WTC11 (cell line): ENCODE data around the gene FDXR. TPM values are rescaled to one million over a fixed set of nuclear protein-coding genes. Genes with fewer than 3 reads are reported as not detected.

Experiments used
- ATAC-seq: fragments of 200-7000 bp; cut with Tn5 transposase; 2 replicates; pipeline ENCODE4 v1.10.0; 2021; ENCODE audit warnings: mild to moderate bottlenecking, moderate library complexity
- CTCF ChIA-PET: fragments of 300-600 bp; sonication (Branson Sonifier 250); formaldehyde crosslinking; loops from one replicate; lab custom pipeline; 2021; ENCODE audit warnings: antibody characterized with exemption; lab: Charles Lee
- POLR2A ChIA-PET: fragments of 350-600 bp; sonication (Branson Sonifier 250); formaldehyde crosslinking; loops from one replicate; lab custom pipeline; 2021; ENCODE audit warnings: antibody characterized with exemption; lab: Charles Lee
- DNase-seq: peaks from one replicate; pipeline ENCODE4 v3.0.0; 2021; ENCODE audit warnings: low spot score
- H3K27ac Mint-ChIP-seq: 2 replicates; pipeline ENCODE4 v1.8.0; 2021; ENCODE audit warnings: mixed read lengths
- H3K27me3 Mint-ChIP-seq: 2 replicates; pipeline ENCODE4 v1.8.0; 2021; ENCODE audit warnings: low read depth, mild to moderate bottlenecking, moderate library complexity, mixed read lengths
- H3K36me3 Mint-ChIP-seq: 2 replicates; pipeline ENCODE4 v1.8.0; 2021; ENCODE audit warnings: mixed read lengths
- H3K4me1 Mint-ChIP-seq: 2 replicates; pipeline ENCODE4 v1.8.0; 2022; ENCODE audit warnings: mixed read lengths
- H3K4me3 Mint-ChIP-seq: 2 replicates; pipeline ENCODE4 v1.8.0; 2021; ENCODE audit warnings: mild to moderate bottlenecking, moderate library complexity, mixed read lengths
- H3K9me3 Mint-ChIP-seq: 2 replicates; pipeline ENCODE4 v1.8.0; 2021; ENCODE audit warnings: mixed read lengths
- AR ChIP-seq: fragments of 250-450 bp; sonication (Bioruptor Pico); IDR thresholded peaks from 2 replicates; pipeline ENCODE4 v1.9.0; 2021; ENCODE audit warnings: mild to moderate bottlenecking
- GABPB1 ChIP-seq: sonication (generic); formaldehyde crosslinking; IDR thresholded peaks from 2 replicates; pipeline ENCODE4 v1.8.1; 2023; ENCODE audit warnings: mild to moderate bottlenecking, missing genetic modification reagents
- HMGA2 ChIP-seq: fragments of 250-450 bp; sonication (Bioruptor Pico); IDR thresholded peaks from 2 replicates; pipeline ENCODE4 v1.4.0; 2021; ENCODE audit warnings: mild to moderate bottlenecking, moderate library complexity
- MAX ChIP-seq: sonication (generic); formaldehyde crosslinking; IDR thresholded peaks from 2 replicates; pipeline ENCODE4 v1.8.0; 2022; ENCODE audit warnings: mild to moderate bottlenecking, missing genetic modification reagents
- MYBL2 ChIP-seq: sonication (generic); formaldehyde crosslinking; IDR thresholded peaks from 2 replicates; pipeline ENCODE4 v1.8.1; 2023; ENCODE audit warnings: mild to moderate bottlenecking, moderate library complexity, missing genetic modification reagents
- NFYB ChIP-seq: sonication (generic); formaldehyde crosslinking; conservative IDR thresholded peaks from 2 replicates; pipeline ENCODE4 v1.8.0; 2022; ENCODE audit warnings: low read depth, missing genetic modification reagents
- STAT6 ChIP-seq: sonication (generic); formaldehyde crosslinking; conservative IDR thresholded peaks from 2 replicates; pipeline ENCODE4 v1.8.1; 2023; ENCODE audit warnings: mild to moderate bottlenecking, low read depth, missing genetic modification reagents, moderate library complexity
- total RNA-seq: library from RNA; stranded (reverse); gene quantifications from 3 replicates; pipeline ENCODE4 v1.2.3, GENCODE V29; 2021
- TF ChIP-seq, protein P1 (sequence below): sonication (generic); formaldehyde crosslinking; IDR thresholded peaks from 2 replicates; pipeline ENCODE4 v1.8.0; 2022; ENCODE audit warnings: missing genetic modification reagents
- TF ChIP-seq, protein P2 (sequence below): sonication (generic); formaldehyde crosslinking; IDR thresholded peaks from 2 replicates; pipeline ENCODE4 v1.8.1; 2023; ENCODE audit warnings: mild to moderate bottlenecking, missing genetic modification reagents, moderate library complexity
- TF ChIP-seq, protein P3 (sequence below): sonication (generic); formaldehyde crosslinking; IDR thresholded peaks from 2 replicates; pipeline ENCODE4 v1.8.0; 2022; ENCODE audit warnings: mild to moderate bottlenecking, missing genetic modification reagents
- TF ChIP-seq, protein P4 (sequence below): sonication (generic); formaldehyde crosslinking; IDR thresholded peaks from 2 replicates; pipeline ENCODE4 v1.8.0; 2022; ENCODE audit warnings: mild to moderate bottlenecking, missing genetic modification reagents

The FDXR gene
- total RNA-seq, 1 experiment from 2014 or later = 52.8 TPM

GRCh38 chr17:74842146-74842598 is 30.6 kb downstream of the FDXR start:
- CTCF ChIA-PET = interaction anchor here (0.8 to 12.3 kb wide), 32 partner anchors 10 to 419 kb away, joined by 3 to 347 read pairs (median 6); partner anchors contain the start of genes FDXR, GGA3, GRIN2C and MRPL58
- Mint-ChIP-seq H3K4me1 (peaks cover 21% of the 10 kb centered on the region), H3K27me3 (peaks cover 51% of the 10 kb centered on the region), H3K27ac (no peak overlapping the region), H3K4me3 (peak overlapping the region; percentile 22), H3K9me3 (no peaks in the 10 kb centered on the region), H3K36me3 (no peaks in the 10 kb centered on the region)
- POLR2A ChIA-PET = interaction anchor here (1.0 to 1.7 kb wide), 3 partner anchors 10 to 31 kb away, joined by 3 to 9 read pairs (median 4); partner anchors contain the start of gene FDXR
- DNase-seq = no peak
- ATAC-seq = peak; percentile 9
- TF ChIP-seq AR (CRISPR knock-in tag) = no peak
- TF ChIP-seq, protein P1, sequence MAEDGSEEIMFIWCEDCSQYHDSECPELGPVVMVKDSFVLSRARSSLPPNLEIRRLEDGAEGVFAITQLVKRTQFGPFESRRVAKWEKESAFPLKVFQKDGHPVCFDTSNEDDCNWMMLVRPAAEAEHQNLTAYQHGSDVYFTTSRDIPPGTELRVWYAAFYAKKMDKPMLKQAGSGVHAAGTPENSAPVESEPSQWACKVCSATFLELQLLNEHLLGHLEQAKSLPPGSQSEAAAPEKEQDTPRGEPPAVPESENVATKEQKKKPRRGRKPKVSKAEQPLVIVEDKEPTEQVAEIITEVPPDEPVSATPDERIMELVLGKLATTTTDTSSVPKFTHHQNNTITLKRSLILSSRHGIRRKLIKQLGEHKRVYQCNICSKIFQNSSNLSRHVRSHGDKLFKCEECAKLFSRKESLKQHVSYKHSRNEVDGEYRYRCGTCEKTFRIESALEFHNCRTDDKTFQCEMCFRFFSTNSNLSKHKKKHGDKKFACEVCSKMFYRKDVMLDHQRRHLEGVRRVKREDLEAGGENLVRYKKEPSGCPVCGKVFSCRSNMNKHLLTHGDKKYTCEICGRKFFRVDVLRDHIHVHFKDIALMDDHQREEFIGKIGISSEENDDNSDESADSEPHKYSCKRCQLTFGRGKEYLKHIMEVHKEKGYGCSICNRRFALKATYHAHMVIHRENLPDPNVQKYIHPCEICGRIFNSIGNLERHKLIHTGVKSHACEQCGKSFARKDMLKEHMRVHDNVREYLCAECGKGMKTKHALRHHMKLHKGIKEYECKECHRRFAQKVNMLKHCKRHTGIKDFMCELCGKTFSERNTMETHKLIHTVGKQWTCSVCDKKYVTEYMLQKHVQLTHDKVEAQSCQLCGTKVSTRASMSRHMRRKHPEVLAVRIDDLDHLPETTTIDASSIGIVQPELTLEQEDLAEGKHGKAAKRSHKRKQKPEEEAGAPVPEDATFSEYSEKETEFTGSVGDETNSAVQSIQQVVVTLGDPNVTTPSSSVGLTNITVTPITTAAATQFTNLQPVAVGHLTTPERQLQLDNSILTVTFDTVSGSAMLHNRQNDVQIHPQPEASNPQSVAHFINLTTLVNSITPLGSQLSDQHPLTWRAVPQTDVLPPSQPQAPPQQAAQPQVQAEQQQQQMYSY (CRISPR knock-in tag) = 0 out of 2 replicates have a peak, but pooled peaks have one; percentile 18
- 0 out of 2 replicates have a peak, but pooled peaks have one; percentile 34 for TF ChIP-seq MYBL2 (CRISPR knock-in tag)

DNA sequence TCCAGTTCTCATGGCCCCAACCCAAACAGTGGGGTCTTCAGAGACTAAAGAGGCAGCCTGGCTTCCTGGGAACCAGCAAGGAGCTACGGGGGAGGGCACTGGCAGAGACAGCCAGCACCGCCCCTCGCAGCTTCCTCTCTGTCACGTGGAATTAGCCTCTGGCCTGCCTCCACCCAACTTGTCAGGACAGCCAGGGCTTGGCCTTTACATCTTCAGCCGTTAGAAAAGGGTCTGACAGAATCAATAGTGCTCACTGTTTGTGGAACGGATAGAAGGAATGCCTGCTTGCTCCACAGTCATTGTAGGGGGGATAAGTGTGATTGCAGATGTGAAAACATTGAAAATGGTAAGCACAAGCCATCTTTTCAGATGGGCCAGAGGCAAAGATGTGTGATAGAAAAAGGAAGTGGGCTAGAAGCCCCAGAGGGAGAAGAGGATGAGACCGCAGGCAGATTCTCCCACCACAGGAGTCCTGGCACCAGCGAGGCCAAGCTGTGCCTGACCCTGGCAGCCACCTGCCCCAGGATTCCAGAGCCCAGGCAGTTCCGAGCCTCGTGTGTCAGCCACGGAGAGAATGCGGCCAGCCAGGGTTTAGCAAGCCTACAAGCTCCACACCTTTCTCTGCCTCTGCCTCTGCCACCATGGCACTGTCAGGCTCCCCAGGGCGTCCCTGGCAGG is 31.7 kb downstream of the FDXR start:
- peak; percentile 13; the same call in 1 of the 2 replicates for ATAC-seq
- Mint-ChIP-seq H3K27me3 (peaks cover 43% of the 10 kb centered on the region), H3K9me3 (no peaks in the 10 kb centered on the region), H3K36me3 (no peaks in the 10 kb centered on the region; the same call in 1 of the 2 replicates), H3K4me3 (no peak overlapping the region; the same call in 1 of the 2 replicates), H3K4me1 (peaks cover 21% of the 10 kb centered on the region), H3K27ac (no peak overlapping the region)
- ChIA-PET POLR2A (interaction anchor here (1.1 to 1.6 kb wide), 2 partner anchors 11 to 32 kb away, joined by 6 to 7 read pairs; partner anchors contain the start of gene FDXR), CTCF (interaction anchor here (0.8 to 5.5 kb wide), 20 partner anchors 9 to 275 kb away, joined by 3 to 63 read pairs (median 5); partner anchors contain the start of genes GRIN2C, NAT9 and RAB37)
- TF ChIP-seq, protein P2, sequence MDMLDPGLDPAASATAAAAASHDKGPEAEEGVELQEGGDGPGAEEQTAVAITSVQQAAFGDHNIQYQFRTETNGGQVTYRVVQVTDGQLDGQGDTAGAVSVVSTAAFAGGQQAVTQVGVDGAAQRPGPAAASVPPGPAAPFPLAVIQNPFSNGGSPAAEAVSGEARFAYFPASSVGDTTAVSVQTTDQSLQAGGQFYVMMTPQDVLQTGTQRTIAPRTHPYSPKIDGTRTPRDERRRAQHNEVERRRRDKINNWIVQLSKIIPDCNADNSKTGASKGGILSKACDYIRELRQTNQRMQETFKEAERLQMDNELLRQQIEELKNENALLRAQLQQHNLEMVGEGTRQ = peak; percentile 45; the same call in 1 of the 2 replicates
- TF ChIP-seq, protein P3, sequence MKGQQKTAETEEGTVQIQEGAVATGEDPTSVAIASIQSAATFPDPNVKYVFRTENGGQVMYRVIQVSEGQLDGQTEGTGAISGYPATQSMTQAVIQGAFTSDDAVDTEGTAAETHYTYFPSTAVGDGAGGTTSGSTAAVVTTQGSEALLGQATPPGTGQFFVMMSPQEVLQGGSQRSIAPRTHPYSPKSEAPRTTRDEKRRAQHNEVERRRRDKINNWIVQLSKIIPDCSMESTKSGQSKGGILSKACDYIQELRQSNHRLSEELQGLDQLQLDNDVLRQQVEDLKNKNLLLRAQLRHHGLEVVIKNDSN = peak; percentile 22; the same call in 1 of the 2 replicates
- no peak for TF ChIP-seq NFYB (CRISPR knock-in tag)
- DNase-seq = no peak

DNA sequence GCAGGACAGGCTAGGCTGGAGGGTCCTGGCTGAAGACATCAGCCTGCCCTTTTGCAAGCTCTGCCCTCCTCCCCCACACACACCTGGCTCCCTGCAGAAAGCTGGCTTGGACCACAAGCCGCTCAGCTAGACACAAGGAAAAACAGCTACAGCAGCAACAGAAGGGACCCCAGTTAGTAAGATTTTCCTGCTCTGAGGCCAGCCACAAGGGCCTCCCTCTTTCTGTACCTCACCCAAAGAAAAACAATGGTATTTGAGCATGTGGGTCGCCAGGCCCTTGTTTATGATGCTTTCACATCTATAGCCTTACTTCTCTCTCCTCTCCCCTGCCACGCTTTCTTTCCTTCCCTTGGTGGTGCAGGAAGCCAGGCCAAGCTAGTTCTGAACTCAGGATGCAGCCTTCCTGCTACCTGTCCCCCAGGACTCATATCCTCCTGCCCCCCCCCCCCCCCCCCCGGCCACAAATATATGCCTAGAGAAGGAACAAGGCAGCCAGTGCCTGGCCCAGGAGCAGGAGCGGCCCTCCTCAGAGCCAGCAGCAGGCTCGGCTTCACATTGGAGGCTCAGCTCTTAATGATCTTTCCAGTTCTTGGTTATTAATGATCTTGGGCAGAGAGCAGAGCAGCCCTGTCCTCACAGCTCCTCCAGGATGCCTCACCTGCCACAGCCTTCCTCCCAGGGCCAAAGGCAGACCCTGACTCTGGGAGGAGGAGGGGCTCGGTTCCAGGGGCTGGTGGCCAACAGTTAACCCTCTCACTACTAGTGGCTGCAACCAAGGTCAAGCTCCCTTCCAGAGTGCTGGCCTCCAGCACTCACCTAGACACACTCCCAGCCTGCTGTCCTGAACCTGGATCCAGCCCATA is 32.6 kb downstream of the FDXR start:
- ChIA-PET CTCF (interaction anchor here (0.6 to 5.5 kb wide), 22 partner anchors 8 to 274 kb away, joined by 3 to 63 read pairs (median 4); partner anchors contain the start of genes GRIN2C and RAB37), POLR2A (interaction anchor here (0.7 to 1.6 kb wide), 4 partner anchors 12 to 34 kb away, joined by 5 to 7 read pairs (median 6); partner anchors contain the start of gene FDXR)
- no peak overlapping the region for H3K4me3 Mint-ChIP-seq
- H3K9me3 Mint-ChIP-seq = no peaks in the 10 kb centered on the region
- no peak overlapping the region for H3K27ac Mint-ChIP-seq
- no peaks in the 10 kb centered on the region; the same call in 1 of the 2 replicates for H3K36me3 Mint-ChIP-seq
- peaks cover 21% of the 10 kb centered on the region for H3K4me1 Mint-ChIP-seq
- ATAC-seq (peak; percentile 17; the same call in 1 of the 2 replicates), DNase-seq (no peak)
- H3K27me3 Mint-ChIP-seq = peaks cover 34% of the 10 kb centered on the region
- no peak for TF ChIP-seq MAX (CRISPR knock-in tag)
- TF ChIP-seq STAT6 = no peak
- no peak for TF ChIP-seq GABPB1 (CRISPR knock-in tag)
- no peak for TF ChIP-seq HMGA2
- TF ChIP-seq, protein P4, sequence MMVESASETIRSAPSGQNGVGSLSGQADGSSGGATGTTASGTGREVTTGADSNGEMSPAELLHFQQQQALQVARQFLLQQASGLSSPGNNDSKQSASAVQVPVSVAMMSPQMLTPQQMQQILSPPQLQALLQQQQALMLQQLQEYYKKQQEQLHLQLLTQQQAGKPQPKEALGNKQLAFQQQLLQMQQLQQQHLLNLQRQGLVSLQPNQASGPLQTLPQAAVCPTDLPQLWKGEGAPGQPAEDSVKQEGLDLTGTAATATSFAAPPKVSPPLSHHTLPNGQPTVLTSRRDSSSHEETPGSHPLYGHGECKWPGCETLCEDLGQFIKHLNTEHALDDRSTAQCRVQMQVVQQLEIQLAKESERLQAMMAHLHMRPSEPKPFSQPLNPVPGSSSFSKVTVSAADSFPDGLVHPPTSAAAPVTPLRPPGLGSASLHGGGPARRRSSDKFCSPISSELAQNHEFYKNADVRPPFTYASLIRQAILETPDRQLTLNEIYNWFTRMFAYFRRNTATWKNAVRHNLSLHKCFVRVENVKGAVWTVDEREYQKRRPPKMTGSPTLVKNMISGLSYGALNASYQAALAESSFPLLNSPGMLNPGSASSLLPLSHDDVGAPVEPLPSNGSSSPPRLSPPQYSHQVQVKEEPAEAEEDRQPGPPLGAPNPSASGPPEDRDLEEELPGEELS (CRISPR knock-in tag) = no peak
- TF ChIP-seq, protein P3 = no peak
